ENCODE data around the gene SNCG. TPM values are rescaled to one million over a fixed set of nuclear protein-coding genes. Genes with fewer than 3 reads are reported as not detected.

Gene SNCG
- total RNA-seq, 1 experiment from 2014 or later, result 5.5 TPM

DNA sequence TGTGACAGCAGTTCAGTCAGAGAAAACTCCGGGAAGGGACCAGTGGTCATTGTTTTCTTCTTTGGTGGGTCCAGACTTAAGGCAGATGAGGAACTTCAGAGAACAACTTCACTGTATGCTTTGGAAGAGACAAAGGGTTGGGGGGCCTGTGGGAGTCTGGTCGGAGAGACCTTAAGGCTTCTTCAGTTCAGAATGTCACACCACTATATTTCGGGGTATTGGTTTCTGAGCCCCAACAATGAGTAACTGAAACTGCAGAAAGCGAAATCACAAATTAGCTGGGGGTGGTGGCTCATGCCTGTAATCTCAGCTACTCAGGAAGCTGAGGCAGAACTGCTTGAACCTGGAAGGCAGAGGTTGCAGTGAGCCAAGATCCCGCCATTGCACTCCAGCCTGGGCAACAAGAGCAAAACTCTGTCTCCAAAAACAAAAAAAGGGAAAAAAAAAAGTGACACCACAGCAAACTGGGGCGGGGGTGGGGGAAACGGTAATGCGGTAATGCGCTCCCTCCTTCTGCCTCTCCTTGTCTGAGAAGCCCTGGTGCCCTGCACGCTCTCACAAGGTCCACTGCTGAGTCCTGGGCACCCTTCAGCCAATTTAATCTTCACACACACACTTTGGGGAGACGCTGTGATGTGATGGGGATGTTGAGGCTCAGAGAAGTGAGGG, 7.7 kb downstream of the SNCG start:
- Histone ChIP-seq H2AFZ (ENCODE audit: low read length) (no peak overlapping the region), H3K4me1 (ENCODE audit: insufficient read depth, low read length) (peaks cover 2% of the 10 kb centered on the region; the same call in 1 of the 2 replicates), H3K14ac (ENCODE audit: insufficient read depth, low read length) (no peak overlapping the region), H3K79me2 (ENCODE audit: insufficient read depth, low read length) (no peaks in the 10 kb centered on the region), H3T11ph (ENCODE audit: low read length) (no peak overlapping the region), H3K23me2 (ENCODE audit: insufficient read length, low read depth, low read length, poor library complexity, severe bottlenecking) (peaks cover 9% of the 10 kb centered on the region), H2BK5ac (ENCODE audit: insufficient read length, low read length) (no peak overlapping the region), H4K8ac (replicated peaks; ENCODE audit: insufficient read length, low read depth, low read length) (no peak overlapping the region), H2AK5ac (ENCODE audit: insufficient read length, low read length) (no peak overlapping the region), H2BK120ac (ENCODE audit: low read depth, low read length, poor library complexity, severe bottlenecking) (no peak overlapping the region), H3K4me2 (ENCODE audit: insufficient read depth, insufficient read length, low read length) (no peak overlapping the region), H3K4ac (ENCODE audit: low read depth, low read length) (no peak overlapping the region), H3K56ac (ENCODE audit: insufficient read length, low read depth, low read length) (no peak overlapping the region), H3K9ac (ENCODE audit: extremely low read depth, insufficient read length, low read length) (no peak overlapping the region), H3K27ac (ENCODE audit: insufficient read length, low read depth, low read length) (no peak overlapping the region), H3K27me3 (ENCODE audit: insufficient read depth, low read length) (no peaks in the 10 kb centered on the region), H2BK12ac (ENCODE audit: insufficient read length, low read depth, low read length) (no peak overlapping the region), H2BK15ac (ENCODE audit: low read depth, low read length) (no peak overlapping the region), H4K5ac (ENCODE audit: insufficient read length, low read depth, low read length) (no peak overlapping the region), H4K20me1 (ENCODE audit: control insufficient read depth, insufficient read depth, insufficient read length) (no peaks in the 10 kb centered on the region), H2BK20ac (ENCODE audit: low read depth, low read length, poor library complexity, severe bottlenecking) (no peak overlapping the region), H3K79me1 (ENCODE audit: insufficient read depth, low read depth, low read length, poor library complexity, severe bottlenecking) (no peaks in the 10 kb centered on the region), H4K91ac (ENCODE audit: insufficient read length, low read depth, low read length) (no peak overlapping the region), H3K18ac (ENCODE audit: insufficient read length, low read depth, low read length) (peak overlapping the region; percentile 39), H3K9me3 (ENCODE audit: control insufficient read depth, low read depth, low read length) (no peaks in the 10 kb centered on the region), H3K23ac (ENCODE audit: insufficient read length, low read depth, low read length) (no peak overlapping the region)
- Mint-ChIP-seq H3K4me1 (peaks cover 24 to 34% of the 10 kb centered on the region in 2 experiments), H3K27me3 (ENCODE audit: low read depth) (peaks cover 5% of the 10 kb centered on the region), H3K9me3 (no peaks in the 10 kb centered on the region), H3K4me3 (peak overlapping the region in 1 of 2 experiments; percentile 60; a peak in 2 of 5 replicates), H3K27ac (peak overlapping the region in 1 of 3 experiments; percentile 74; a peak in 2 of 7 replicates), H3K36me3 (ENCODE audit: insufficient read depth in 1 of 3, low read depth in 3 of 3) (no peaks in the 10 kb centered on the region)
- no CpG with 5 or more reads among the region's 11 CpGs for WGBS (ENCODE audit: extremely low coverage, insufficient read length, low lambda C conversion rate)
- no peak for DNase-seq
- TF ChIP-seq, protein P1, sequence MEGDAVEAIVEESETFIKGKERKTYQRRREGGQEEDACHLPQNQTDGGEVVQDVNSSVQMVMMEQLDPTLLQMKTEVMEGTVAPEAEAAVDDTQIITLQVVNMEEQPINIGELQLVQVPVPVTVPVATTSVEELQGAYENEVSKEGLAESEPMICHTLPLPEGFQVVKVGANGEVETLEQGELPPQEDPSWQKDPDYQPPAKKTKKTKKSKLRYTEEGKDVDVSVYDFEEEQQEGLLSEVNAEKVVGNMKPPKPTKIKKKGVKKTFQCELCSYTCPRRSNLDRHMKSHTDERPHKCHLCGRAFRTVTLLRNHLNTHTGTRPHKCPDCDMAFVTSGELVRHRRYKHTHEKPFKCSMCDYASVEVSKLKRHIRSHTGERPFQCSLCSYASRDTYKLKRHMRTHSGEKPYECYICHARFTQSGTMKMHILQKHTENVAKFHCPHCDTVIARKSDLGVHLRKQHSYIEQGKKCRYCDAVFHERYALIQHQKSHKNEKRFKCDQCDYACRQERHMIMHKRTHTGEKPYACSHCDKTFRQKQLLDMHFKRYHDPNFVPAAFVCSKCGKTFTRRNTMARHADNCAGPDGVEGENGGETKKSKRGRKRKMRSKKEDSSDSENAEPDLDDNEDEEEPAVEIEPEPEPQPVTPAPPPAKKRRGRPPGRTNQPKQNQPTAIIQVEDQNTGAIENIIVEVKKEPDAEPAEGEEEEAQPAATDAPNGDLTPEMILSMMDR (conservative IDR thresholded peaks at IDR 0.05), result no peak
